ENCODE results near the gene LAMC3. TPM values are rescaled to one million over a fixed set of nuclear protein-coding genes. Genes with fewer than 3 reads are reported as not detected.

The LAMC3 gene
- total RNA-seq, 1 experiment from 2014 or later = not detected

GRCh38 chr9:131037335-131038255 lies 28.6 kb downstream of the LAMC3 start:
- H3K4me3 ChIP-seq = no peak overlapping the region
- H3K36me3 ChIP-seq = no peaks in the 10 kb centered on the region
- H3K9me3 ChIP-seq (replicated peaks) = no peaks in the 10 kb centered on the region
- H3K27ac ChIP-seq = no peak overlapping the region
- no peak for DNase-seq (ENCODE audit: low read depth in 1 of 2, low spot score in 2 of 2)
- H3K4me1 ChIP-seq (replicated peaks) = no peaks in the 10 kb centered on the region
- H3K27me3 ChIP-seq (replicated peaks) = peaks cover 13% of the 10 kb centered on the region; the same call in 1 of the 2 replicates

- DNase-seq (ENCODE audit: low read depth in 1 of 2, low spot score in 2 of 2) = no peak
- H3K27me3 ChIP-seq (replicated peaks) = peaks cover 13% of the 10 kb centered on the region
- H3K4me3 ChIP-seq = no peak overlapping the region
- H3K27ac ChIP-seq = no peak overlapping the region
- no peaks in the 10 kb centered on the region for H3K4me1 ChIP-seq (replicated peaks)
- H3K9me3 ChIP-seq (replicated peaks) = no peaks in the 10 kb centered on the region
- no peaks in the 10 kb centered on the region for H3K36me3 ChIP-seq
Measured at GRCh38 chr9:131038256-131039128, 29.5 kb downstream of the LAMC3 start.

GRCh38 chr9:131039129-131039954 lies 30.4 kb downstream of the LAMC3 start:
- no peak for DNase-seq (ENCODE audit: low read depth in 1 of 2, low spot score in 2 of 2)
- H3K27me3 ChIP-seq (replicated peaks) = peaks cover 11% of the 10 kb centered on the region
- H3K4me1 ChIP-seq (replicated peaks) = no peaks in the 10 kb centered on the region
- no peak overlapping the region for H3K4me3 ChIP-seq
- no peaks in the 10 kb centered on the region for H3K9me3 ChIP-seq (replicated peaks)
- H3K36me3 ChIP-seq = no peaks in the 10 kb centered on the region
- no peak overlapping the region for H3K27ac ChIP-seq

GRCh38 chr9:131042666-131043065 lies 33.7 kb downstream of the LAMC3 start:
- Histone ChIP-seq H3K27ac (no peak overlapping the region), H3K4me1 (replicated peaks) (no peaks in the 10 kb centered on the region), H3K4me3 (no peak overlapping the region), H3K27me3 (replicated peaks) (peaks cover 6% of the 10 kb centered on the region), H3K36me3 (no peaks in the 10 kb centered on the region), H3K9me3 (replicated peaks) (no peaks in the 10 kb centered on the region)
- no peak for DNase-seq (ENCODE audit: low read depth in 1 of 2, low spot score in 2 of 2)

GRCh38 chr9:131043087-131043486 lies 34.1 kb downstream of the LAMC3 start:
- DNase-seq (ENCODE audit: low read depth in 1 of 2, low spot score in 2 of 2) = no peak
- H3K27me3 ChIP-seq (replicated peaks) = peaks cover 1% of the 10 kb centered on the region; the same call in 1 of the 2 replicates
- H3K4me3 ChIP-seq = no peak overlapping the region
- H3K9me3 ChIP-seq (replicated peaks) = no peaks in the 10 kb centered on the region
- H3K36me3 ChIP-seq = no peaks in the 10 kb centered on the region
- no peak overlapping the region for H3K27ac ChIP-seq
- no peaks in the 10 kb centered on the region for H3K4me1 ChIP-seq (replicated peaks)

- no peak for DNase-seq (ENCODE audit: low read depth in 1 of 2, low spot score in 2 of 2)
Measured at GRCh38 chr9:131043646-131044045, 34.7 kb downstream of the LAMC3 start.

GRCh38 chr9:131045300-131046092 lies 36.5 kb downstream of the LAMC3 start:
- H3K27ac ChIP-seq = no peak overlapping the region
- H3K4me3 ChIP-seq = no peak overlapping the region
- H3K9me3 ChIP-seq (replicated peaks) = no peaks in the 10 kb centered on the region
- no peaks in the 10 kb centered on the region for H3K4me1 ChIP-seq (replicated peaks)
- no peaks in the 10 kb centered on the region; the same call in 1 of the 2 replicates for H3K27me3 ChIP-seq (replicated peaks)
- DNase-seq (ENCODE audit: low read depth in 1 of 2, low spot score in 2 of 2) = no peak
- no peaks in the 10 kb centered on the region for H3K36me3 ChIP-seq

More at GRCh38 chr9:131043646-131044045, 34.7 kb downstream of the LAMC3 start:
- H3K27ac ChIP-seq = no peak overlapping the region
- H3K27me3 ChIP-seq (replicated peaks) = no peaks in the 10 kb centered on the region; the same call in 1 of the 2 replicates
- H3K4me3 ChIP-seq = no peak overlapping the region
- H3K36me3 ChIP-seq = no peaks in the 10 kb centered on the region
- H3K4me1 ChIP-seq (replicated peaks) = no peaks in the 10 kb centered on the region
- no peaks in the 10 kb centered on the region for H3K9me3 ChIP-seq (replicated peaks)

- no peaks in the 10 kb centered on the region for H3K4me1 ChIP-seq (replicated peaks)
- no peak overlapping the region for H3K27ac ChIP-seq
- no peak for DNase-seq (ENCODE audit: low read depth in 1 of 2, low spot score in 2 of 2)
- H3K4me3 ChIP-seq = no peak overlapping the region
- no peaks in the 10 kb centered on the region; the same call in 1 of the 2 replicates for H3K27me3 ChIP-seq (replicated peaks)
- no peaks in the 10 kb centered on the region for H3K36me3 ChIP-seq
- no peaks in the 10 kb centered on the region for H3K9me3 ChIP-seq (replicated peaks)
Measured at GRCh38 chr9:131046093-131046380, 37.1 kb downstream of the LAMC3 start.

- peak; percentile 56 to 59 for DNase-seq (ENCODE audit: low read depth in 1 of 2, low spot score in 2 of 2)
- no peaks in the 10 kb centered on the region for H3K9me3 ChIP-seq (replicated peaks)
- H3K36me3 ChIP-seq = no peaks in the 10 kb centered on the region
- H3K4me1 ChIP-seq (replicated peaks) = no peaks in the 10 kb centered on the region
- H3K27ac ChIP-seq = no peak overlapping the region
- H3K27me3 ChIP-seq (replicated peaks) = no peaks in the 10 kb centered on the region; the same call in 1 of the 2 replicates
- no peak overlapping the region for H3K4me3 ChIP-seq
Measured at GRCh38 chr9:131046581-131047202, 37.7 kb downstream of the LAMC3 start.

- Histone ChIP-seq H3K4me3 (no peak overlapping the region), H3K27me3 (replicated peaks) (peaks cover 1% of the 10 kb centered on the region; the same call in 1 of the 2 replicates), H3K27ac (no peak overlapping the region), H3K36me3 (no peaks in the 10 kb centered on the region), H3K4me1 (replicated peaks) (no peaks in the 10 kb centered on the region), H3K9me3 (replicated peaks) (no peaks in the 10 kb centered on the region)
- DNase-seq (ENCODE audit: low read depth in 1 of 2, low spot score in 2 of 2) = no peak
Measured at GRCh38 chr9:131048332-131048731, 39.4 kb downstream of the LAMC3 start.

GRCh38 chr9:131048820-131049219 lies 39.8 kb downstream of the LAMC3 start:
- no peaks in the 10 kb centered on the region for H3K4me1 ChIP-seq (replicated peaks)
- no peaks in the 10 kb centered on the region for H3K9me3 ChIP-seq (replicated peaks)
- no peak overlapping the region for H3K4me3 ChIP-seq
- no peaks in the 10 kb centered on the region for H3K36me3 ChIP-seq
- H3K27me3 ChIP-seq (replicated peaks) = 0 out of 2 replicates have a peak, but pooled peaks cover 3% of the 10 kb centered on the region
- DNase-seq (ENCODE audit: low read depth in 1 of 2, low spot score in 2 of 2) = no peak
- H3K27ac ChIP-seq = no peak overlapping the region

All from SJSA1 (cell line).